ENCODE measurements around the gene NEDD4.
"Not testable (repeated sequence)": the region's sequence is repeated elsewhere in the genome, so short reads cannot be mapped to it uniquely, and the experiment has no call there.

The NEDD4 gene

DNA sequence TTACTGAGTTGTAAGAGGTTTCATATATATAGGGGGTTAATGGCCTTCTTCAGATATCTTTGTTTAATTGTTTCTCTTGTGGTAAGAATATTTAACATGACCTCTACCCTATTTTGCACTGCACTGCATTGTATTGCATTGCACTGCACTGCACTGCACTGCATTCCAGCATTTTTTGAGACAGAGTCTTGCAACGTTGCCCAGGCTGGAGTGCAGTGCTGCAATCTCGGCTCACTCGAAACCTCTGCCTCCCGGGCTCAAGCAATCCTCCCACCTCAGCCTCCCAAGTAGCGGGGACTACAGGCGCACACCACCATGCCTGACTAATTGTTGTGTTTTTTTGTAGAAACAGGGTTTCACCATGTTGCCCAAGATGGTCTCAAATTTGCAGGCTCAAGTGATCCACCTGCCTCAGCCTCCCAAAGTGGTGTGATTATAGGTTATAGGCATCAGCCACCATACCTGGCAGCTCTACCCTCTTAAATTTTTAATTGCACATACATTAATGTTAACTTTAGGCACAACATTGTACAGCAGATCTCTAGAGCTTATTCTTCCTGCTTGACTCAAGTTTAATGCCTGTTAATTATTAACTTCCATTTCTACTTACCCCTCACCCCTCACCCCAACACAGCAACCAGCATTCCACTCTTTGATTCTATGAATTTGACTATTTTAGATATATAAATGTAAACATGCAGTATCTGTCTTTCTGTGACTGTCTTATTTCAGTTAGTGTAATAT, 38.4 kb downstream of the NEDD4 start:
- no peak for DNase-seq

- DNase-seq: not testable (repeated sequence)
Measured at GRCh38 chr15:55952501-55953274, 40.7 kb downstream of the NEDD4 start.

DNA sequence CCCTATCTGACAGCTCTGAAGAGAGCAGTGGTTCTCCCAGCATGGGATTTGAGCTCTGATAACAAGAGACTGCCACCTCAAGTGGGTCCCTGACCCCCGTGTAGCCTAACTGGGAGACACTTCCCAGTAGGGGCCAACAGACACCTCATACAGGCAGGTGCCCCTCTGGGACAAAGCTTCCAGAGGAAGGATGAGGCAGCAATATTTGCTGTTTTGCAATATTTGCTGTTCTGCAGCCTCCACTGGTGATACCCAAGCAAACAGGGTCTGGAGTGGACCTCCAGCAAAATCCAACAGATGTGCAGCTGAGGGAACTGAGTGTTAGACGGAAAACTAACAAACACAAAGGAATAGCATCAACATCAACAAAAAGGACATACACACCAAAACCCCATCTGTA, 48.8 kb downstream of the NEDD4 start:
- not testable (repeated sequence) for DNase-seq

GRCh38 chr15:55942332-55942731, 51.1 kb downstream of the NEDD4 start:
- no peak for DNase-seq

DNA sequence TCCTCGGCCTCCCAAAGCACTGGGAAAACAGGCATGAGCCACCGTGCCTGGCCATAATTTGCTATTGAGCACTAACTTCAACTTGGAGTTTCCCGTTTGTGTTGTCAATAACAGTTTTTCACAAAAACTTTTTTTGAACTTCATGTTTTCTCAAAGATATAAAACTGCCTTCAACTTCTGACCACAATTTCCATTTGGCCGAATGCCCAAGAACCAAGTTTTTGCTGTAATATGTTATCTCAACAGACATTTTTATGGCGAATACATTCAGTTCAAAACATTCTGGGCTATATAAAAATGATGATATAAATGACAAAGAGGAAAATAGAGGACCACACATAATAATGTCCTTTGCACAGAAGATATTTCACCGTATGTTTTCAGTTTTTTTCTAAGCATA, 56.4 kb downstream of the NEDD4 start:
- DNase-seq: no peak

DNA sequence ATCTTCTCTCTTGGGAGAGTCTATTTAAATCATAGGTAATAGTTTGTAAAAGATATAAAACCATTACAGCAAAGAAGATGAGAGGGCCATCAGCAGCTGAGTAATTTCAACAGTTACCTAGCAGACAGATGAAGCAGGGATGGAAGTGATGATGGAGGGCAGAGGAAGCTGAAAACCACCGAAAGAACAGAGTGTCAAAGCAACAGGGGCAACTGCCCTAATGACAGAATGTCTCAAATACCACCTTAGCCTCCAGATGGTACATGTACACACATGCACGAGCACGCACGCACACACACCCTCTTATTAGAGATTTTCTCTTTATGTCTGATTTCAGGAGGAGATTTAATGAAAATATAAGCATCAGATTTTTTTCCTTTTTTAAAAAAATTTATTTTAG, 64.5 kb downstream of the NEDD4 start:
- no peak for DNase-seq

- no peak for DNase-seq
Measured at GRCh38 chr15:55921744-55922143, 71.7 kb downstream of the NEDD4 start.

GRCh38 chr15:55917881-55918296, 75.5 kb downstream of the NEDD4 start:
- peak in 1 of 14 donors; percentile 1 for DNase-seq

GRCh38 chr15:55916666-55917409, 76.6 kb downstream of the NEDD4 start:
- peak in 1 of 14 donors; percentile 3 for DNase-seq

DNA sequence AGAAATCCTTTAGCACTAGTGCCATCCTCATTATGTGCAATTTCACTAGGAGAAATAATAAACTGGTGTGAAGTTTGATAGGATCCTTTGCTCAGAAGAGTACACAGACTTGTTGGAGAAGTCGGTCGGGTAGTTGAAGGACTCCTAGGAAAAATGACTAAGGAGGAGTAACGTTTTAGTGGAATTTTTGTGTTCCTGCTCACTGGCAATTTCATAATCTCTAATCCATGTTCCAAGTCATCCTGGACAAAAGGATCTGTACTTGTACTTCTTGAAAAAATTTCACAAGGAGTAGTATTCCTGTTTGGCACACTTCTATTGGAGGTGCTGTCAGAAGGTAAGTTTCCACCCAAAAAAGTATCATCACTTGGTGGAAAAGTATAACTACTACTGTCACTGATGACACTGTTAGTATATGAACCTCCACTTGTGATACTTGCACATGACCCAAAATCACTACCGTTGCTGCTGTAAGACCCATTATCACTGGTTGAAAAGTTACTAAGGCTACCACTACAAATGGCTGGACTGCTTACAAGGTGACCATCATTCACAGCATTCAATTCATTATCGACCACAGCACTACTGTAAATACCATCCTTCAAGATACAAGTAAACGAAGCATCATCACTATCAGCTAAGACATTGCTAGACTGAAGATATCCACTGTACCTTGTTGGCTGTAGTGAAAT, 77.4 kb downstream of the NEDD4 start:
- no peak for DNase-seq

- DNase-seq: no peak
Measured at GRCh38 chr15:55915221-55915620, 78.2 kb downstream of the NEDD4 start.

DNA sequence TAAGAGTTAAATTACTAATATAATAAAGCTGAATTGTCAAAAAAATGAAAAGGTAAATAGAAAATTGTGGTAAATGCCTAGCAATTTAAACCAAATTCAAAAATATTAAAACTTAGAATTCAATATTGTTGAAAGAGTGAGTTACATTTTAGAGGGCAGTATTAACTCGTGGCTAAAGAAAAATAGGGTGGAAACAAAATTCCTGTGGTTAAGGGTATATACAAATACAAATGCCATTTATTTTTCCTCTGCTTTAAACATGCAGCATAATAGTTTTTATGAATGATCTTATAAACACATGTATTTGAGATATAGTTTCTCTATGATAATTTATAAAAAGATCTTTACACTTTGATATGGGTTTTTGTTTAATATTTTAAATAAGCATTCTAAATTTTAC, 79.0 kb downstream of the NEDD4 start:
- DNase-seq: no peak

- DNase-seq: no peak
Measured at GRCh38 chr15:55912982-55913381, 80.4 kb downstream of the NEDD4 start.

DNA sequence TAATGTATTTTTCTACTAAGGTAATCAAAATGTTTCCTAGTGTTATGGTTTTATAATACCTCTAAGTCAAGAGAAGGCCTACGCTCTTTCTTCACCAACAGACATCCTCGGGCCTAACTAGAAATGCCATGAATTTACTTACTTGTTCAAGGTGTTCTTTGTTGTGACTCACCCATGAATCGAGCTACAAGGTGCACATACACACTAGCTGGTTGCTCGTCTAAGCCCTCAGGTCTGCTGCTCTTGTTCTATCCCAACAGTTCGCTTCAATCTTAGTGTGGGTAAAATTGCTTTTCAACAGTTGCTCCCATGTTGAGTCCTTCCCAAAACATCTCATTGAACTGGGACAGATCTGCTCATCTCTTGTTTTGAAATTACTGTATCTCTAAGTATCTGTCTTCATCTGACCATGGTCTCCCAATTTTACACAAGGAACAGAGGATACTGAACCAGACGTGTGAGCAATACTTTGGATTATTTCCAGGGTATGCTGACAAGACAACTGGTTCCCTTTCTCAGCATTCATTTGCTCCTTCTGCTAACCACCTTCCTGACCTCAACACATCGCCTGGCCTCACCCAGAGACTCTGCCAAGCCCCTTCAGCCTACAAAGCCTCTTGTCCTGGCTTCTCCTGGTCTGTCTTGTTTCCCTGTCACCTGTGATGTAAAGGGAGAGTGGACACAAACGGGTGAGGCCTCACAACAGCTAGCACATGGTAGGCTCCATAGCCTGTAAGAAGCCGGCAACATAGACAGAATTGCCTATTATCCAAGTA, 84.2 kb downstream of the NEDD4 start:
- DNase-seq: no peak

GRCh38 chr15:55907797-55908196, 85.6 kb downstream of the NEDD4 start:
- no peak for DNase-seq

DNA sequence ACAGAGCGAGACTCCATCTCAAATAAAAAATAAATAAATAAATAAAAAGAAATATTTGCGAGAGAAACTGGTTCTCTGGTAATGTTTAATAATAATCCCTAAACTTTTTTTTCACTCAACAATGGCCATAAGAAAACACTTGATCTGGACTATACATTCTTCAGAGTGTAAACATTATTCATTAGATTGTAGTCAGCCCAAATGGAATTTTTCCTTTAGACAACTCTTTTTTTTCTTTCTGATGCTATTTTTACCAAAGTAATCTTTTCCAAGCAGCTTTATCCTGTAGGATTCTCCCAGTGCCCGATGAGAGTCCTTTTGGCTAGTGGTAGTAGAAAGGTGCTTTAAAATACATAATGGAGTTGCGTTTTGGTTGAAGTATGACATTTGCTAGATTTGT, 90.4 kb downstream of the NEDD4 start:
- DNase-seq: no peak

GRCh38 chr15:55900019-55900418, 93.4 kb downstream of the NEDD4 start:
- DNase-seq: no peak

- no peak for DNase-seq
Measured at GRCh38 chr15:55899537-55899936, 93.9 kb downstream of the NEDD4 start.

GRCh38 chr15:55897560-55898336, 95.7 kb downstream of the NEDD4 start:
- peak in 5 of 14 donors; percentile 1 to 21 (median 6) for DNase-seq

- no peak for DNase-seq
Measured at GRCh38 chr15:55894399-55894965, 98.9 kb downstream of the NEDD4 start.

GRCh38 chr15:55893852-55894251, 99.6 kb downstream of the NEDD4 start:
- DNase-seq: no peak

All from C1 segment of cervical spinal cord (tissue), 14 donors.